Measurements from ENCODE around the gene CRYBA2. TPM values are rescaled to one million over a fixed set of nuclear protein-coding genes. Genes with fewer than 3 reads are reported as not detected.
A peak's percentile ranks its signal among the peaks of the same experiment; 100 is the strongest.

The CRYBA2 gene
- polyA plus RNA-seq, 1 donor = 13.3 TPM

DNA sequence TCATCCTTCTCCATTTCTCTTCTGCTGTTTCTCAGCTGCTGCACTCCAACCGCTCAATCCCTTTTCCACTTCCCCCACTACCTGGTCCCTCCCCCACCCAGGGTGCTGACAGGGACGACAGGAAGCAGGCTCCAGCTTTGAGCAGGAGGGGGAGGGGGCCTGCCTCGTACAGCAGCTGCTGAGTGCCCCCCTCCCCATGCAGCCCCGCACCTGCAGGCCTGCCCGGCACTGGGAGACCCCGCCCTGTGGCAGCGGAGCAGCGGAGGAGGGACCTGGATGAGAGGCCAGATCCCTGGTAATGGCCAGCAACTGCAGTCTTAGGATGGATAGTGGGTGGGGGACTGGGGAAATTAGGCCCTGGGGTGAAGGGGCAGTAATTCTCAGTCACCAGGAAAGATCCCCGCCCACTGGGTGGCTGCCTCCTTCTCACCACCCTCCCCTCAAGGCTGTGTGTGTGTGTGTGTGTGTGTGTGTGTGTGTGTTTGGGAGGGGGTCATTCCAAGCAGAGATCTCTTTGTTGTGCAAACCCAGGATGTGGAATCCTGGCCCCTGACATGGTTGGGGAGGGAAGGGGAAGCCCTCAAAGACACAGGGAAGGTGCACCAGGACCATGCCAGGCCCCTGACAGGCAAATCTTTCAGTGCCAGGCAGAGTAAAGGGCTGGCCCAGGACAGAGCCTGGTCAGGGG is 6.8 kb upstream of the CRYBA2 start:
- Histone ChIP-seq H3K27me3 (ENCODE audit: control insufficient read depth, insufficient read depth, low read length) (peaks cover 87% of the 10 kb centered on the region), H3K27ac (ENCODE audit: low read length) (peak overlapping the region; percentile 72), H3K4me3 (ENCODE audit: low read length) (peak overlapping the region; percentile 41), H3K9me3 (ENCODE audit: control insufficient read depth, low read depth, low read length) (no peaks in the 10 kb centered on the region), H3K4me1 (ENCODE audit: control insufficient read depth, insufficient read depth, low read length) (peaks cover 8% of the 10 kb centered on the region), H3K36me3 (ENCODE audit: control insufficient read depth, insufficient read depth, low read length) (no peaks in the 10 kb centered on the region)
- WGBS (ENCODE audit: insufficient coverage, low lambda C conversion rate) = no CpG with 5 or more reads among the region's 9 CpGs
- DNase-seq = peak in 1 of 2 donors; percentile 47

DNA sequence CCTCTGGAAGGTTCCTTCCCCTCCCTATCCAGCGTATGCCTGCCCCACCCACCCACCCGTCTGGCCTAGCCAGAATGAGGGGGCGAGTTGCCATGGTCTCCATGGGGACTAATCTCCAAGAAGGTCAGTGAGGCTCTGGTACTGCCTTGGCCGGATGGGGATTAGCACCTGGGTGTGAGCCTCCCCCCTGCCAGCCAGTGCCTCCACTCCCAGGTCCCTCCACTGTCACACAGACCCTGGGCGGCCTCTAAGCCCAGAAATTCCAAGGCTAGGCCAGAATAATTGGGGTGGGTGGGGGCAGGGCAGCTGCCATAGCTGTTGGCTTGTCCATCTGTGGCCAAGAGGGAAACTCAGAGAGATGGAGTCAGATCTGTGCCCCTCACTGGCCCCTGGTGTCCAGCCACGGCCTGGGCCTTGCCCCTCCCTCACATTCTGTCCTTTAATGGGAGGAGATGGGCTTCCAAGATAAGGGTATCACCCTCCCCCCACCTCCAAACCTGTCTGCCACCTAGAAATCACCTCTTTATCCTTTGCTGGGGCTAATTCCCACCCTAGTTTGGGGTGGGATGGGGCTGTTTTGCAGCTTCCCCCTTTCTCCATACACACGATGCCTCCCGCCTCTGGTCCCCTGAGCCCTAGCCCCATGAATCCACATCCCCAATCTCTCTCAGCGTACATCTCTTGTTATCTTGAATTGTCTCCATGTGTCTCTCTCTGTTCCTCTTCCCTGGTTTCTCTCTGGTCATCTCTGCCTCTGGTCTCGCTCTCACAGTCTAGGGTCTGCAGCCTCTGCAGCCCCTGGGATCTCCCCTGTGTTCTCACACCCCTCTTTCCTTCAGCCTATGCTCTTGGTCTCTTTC is 6.0 kb upstream of the CRYBA2 start:
- H3K9me3 ChIP-seq (ENCODE audit: control insufficient read depth, low read depth, low read length) = no peaks in the 10 kb centered on the region
- H3K4me3 ChIP-seq (ENCODE audit: low read length) = no peak overlapping the region
- no peak for DNase-seq
- H3K27me3 ChIP-seq (ENCODE audit: control insufficient read depth, insufficient read depth, low read length) = peaks cover 88% of the 10 kb centered on the region
- H3K27ac ChIP-seq (ENCODE audit: low read length) = no peak overlapping the region
- 52% methylated on average over 4 of the region's 10 CpGs for WGBS (ENCODE audit: insufficient coverage, low lambda C conversion rate)
- H3K4me1 ChIP-seq (ENCODE audit: control insufficient read depth, insufficient read depth, low read length) = peaks cover 10% of the 10 kb centered on the region
- H3K36me3 ChIP-seq (ENCODE audit: control insufficient read depth, insufficient read depth, low read length) = no peaks in the 10 kb centered on the region

DNA sequence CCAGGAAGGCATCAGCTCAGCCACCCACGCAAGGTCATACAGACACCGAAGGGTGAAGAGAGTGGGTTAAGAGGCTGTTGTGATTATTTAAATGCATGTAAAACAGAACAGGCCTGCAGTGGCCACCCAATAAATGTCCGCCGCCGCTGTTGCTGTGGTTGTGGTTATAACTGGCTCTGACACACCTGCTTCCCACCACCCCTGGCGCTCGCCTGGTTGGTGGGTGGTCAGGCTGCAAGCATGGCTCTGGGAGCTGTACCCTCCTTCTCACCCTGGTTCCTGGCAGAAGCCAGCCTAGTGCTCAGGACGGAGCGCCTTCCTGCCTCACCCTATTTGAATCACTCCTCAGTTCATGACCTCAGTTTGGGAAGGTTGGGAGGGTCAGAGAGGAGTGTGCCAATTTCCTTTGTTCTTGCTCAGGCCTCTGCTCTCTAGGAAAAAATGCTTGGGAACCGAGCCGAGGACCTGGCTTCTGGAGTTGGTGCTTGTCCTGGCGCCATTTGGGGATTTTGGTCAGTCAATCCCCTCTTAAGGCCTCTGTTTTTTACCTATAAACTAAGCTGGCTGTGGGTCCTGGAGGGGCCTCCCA is 5.3 kb upstream of the CRYBA2 start:
- Histone ChIP-seq H3K9me3 (ENCODE audit: control insufficient read depth, low read depth, low read length) (peaks cover 5% of the 10 kb centered on the region), H3K27me3 (ENCODE audit: control insufficient read depth, insufficient read depth, low read length) (peaks cover 88% of the 10 kb centered on the region), H3K4me1 (ENCODE audit: control insufficient read depth, insufficient read depth, low read length) (peaks cover 17% of the 10 kb centered on the region), H3K4me3 (ENCODE audit: low read length) (no peak overlapping the region), H3K27ac (ENCODE audit: low read length) (no peak overlapping the region), H3K36me3 (ENCODE audit: control insufficient read depth, insufficient read depth, low read length) (no peaks in the 10 kb centered on the region)
- WGBS (ENCODE audit: insufficient coverage, low lambda C conversion rate) = no CpG with 5 or more reads among the region's 12 CpGs
- DNase-seq = no peak

DNA sequence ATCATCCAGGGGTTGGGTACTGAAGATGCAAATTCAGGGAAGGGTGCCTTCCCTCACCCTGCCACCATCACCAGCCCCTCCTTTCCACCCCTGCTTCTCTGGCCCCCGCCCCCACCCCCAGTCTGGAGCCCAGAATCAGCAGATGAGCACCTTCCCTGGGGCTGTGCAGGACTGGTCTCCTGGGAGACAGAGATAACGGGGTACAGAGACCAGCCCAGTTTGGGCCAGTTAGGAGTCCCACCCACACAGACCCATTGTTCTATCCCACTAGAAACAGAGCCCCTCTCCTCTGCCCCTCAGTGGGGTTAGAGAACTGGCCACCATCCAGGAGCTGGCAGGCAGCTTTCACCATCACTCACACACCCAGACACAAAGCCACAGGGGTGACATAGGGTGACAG is 4.5 kb upstream of the CRYBA2 start:
- Histone ChIP-seq H3K9me3 (ENCODE audit: control insufficient read depth, low read depth, low read length) (peaks cover 11% of the 10 kb centered on the region), H3K27me3 (ENCODE audit: control insufficient read depth, insufficient read depth, low read length) (peaks cover 88% of the 10 kb centered on the region), H3K27ac (ENCODE audit: low read length) (no peak overlapping the region), H3K4me3 (ENCODE audit: low read length) (no peak overlapping the region), H3K36me3 (ENCODE audit: control insufficient read depth, insufficient read depth, low read length) (no peaks in the 10 kb centered on the region), H3K4me1 (ENCODE audit: control insufficient read depth, insufficient read depth, low read length) (peaks cover 18% of the 10 kb centered on the region)
- DNase-seq = no peak
- WGBS (ENCODE audit: insufficient coverage, low lambda C conversion rate) = no CpG with 5 or more reads among the region's 2 CpGs

DNA sequence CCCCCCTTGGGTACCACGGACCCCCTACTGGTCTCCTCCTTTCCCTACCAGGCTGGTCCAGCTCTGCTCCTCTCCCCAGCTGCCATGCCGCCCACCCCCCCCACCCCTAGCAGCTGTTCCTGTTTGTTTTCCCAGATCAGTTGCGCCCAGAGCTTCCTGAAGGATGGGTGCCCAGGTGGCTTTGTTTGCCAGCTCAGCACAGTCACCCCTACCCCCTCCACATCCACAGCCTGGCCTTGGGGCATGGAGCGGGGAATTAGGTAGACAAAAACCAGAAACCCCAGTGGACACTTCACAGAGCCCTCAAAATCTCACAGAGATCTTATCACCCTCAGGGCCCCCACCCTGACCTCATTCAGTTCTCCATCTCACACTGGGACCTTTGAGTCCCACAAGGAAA is 3.7 kb upstream of the CRYBA2 start:
- Histone ChIP-seq H3K27ac (ENCODE audit: low read length) (peak overlapping the region; percentile 15), H3K27me3 (ENCODE audit: control insufficient read depth, insufficient read depth, low read length) (peaks cover 88% of the 10 kb centered on the region), H3K4me1 (ENCODE audit: control insufficient read depth, insufficient read depth, low read length) (peaks cover 16% of the 10 kb centered on the region), H3K4me3 (ENCODE audit: low read length) (no peak overlapping the region), H3K9me3 (ENCODE audit: control insufficient read depth, low read depth, low read length) (peaks cover 12% of the 10 kb centered on the region), H3K36me3 (ENCODE audit: control insufficient read depth, insufficient read depth, low read length) (no peaks in the 10 kb centered on the region)
- DNase-seq = peak in 1 of 2 donors; percentile 32
- no CpG with 5 or more reads among the region's 4 CpGs for WGBS (ENCODE audit: insufficient coverage, low lambda C conversion rate)

DNA sequence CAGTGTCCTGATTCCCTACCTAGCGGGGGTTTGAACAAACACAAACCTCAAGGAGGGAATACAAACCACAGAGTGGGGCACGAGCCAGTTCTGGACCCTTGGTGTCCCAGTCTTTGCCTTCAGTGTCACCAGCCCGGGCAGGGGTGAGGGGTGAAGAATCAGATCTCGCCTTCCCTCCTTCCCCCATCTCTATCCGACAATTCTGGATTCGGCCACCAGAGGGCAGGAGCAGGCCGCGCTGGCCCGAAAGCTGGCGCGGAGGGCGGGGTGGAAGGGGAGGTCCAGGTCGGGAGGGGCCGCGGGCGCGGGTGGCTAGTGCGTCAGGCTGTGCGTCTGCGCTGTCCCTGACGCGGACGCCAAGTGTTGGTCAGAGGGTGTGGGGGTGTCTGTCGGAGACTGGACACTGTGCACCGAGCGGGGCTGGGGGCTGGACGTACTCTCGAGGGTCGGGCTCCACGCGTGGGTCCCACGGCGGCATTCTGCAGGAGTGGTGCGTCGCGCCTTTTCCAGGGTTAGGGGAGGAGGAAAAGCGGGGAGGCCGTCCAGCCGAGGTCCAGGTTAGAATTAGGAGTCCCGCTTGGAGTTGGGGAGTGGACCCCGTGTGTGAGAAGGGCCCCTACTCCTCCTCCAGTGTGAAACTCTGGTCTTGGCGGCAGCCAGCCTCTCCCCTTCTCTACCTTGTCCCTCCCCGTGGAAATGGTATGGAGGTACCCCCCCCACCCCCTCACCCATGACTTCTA is 2.9 kb upstream of the CRYBA2 start:
- Histone ChIP-seq H3K4me1 (ENCODE audit: control insufficient read depth, insufficient read depth, low read length) (peaks cover 16% of the 10 kb centered on the region), H3K36me3 (ENCODE audit: control insufficient read depth, insufficient read depth, low read length) (no peaks in the 10 kb centered on the region), H3K4me3 (ENCODE audit: low read length) (peak overlapping the region; percentile 27), H3K27ac (ENCODE audit: low read length) (no peak overlapping the region), H3K27me3 (ENCODE audit: control insufficient read depth, insufficient read depth, low read length) (peaks cover 88% of the 10 kb centered on the region), H3K9me3 (ENCODE audit: control insufficient read depth, low read depth, low read length) (peaks cover 12% of the 10 kb centered on the region)
- peak; percentile 78 to 80 for DNase-seq
- whole genome bisulfite sequencing (ENCODE audit: insufficient coverage, low lambda C conversion rate) = no CpG with 5 or more reads among the region's 43 CpGs

DNA sequence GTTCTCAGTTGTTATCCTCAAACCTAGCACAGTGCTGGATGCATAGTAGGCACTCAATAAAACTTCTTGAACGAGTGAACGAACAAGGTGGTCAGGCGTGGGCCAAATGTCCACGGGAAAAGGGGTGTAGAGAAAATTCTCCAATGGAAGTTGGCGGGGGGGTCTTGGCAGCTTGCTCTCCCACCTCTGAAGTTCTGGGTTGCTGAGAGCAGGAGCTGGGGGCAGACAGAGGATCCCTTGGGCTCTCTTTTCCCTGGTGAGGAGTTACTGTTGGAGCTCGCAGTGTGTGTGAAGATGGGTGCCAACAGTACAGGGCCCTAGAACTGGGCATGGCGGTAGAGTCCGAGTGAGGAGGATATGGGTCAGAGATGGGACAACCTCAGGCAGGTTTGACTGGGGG is 2.3 kb upstream of the CRYBA2 start:
- peaks cover 12% of the 10 kb centered on the region for H3K9me3 ChIP-seq (ENCODE audit: control insufficient read depth, low read depth, low read length)
- peaks cover 88% of the 10 kb centered on the region for H3K27me3 ChIP-seq (ENCODE audit: control insufficient read depth, insufficient read depth, low read length)
- no peak overlapping the region for H3K27ac ChIP-seq (ENCODE audit: low read length)
- H3K4me3 ChIP-seq (ENCODE audit: low read length) = no peak overlapping the region
- no peak for DNase-seq
- peaks cover 16% of the 10 kb centered on the region for H3K4me1 ChIP-seq (ENCODE audit: control insufficient read depth, insufficient read depth, low read length)
- no CpG with 5 or more reads among the region's 8 CpGs for WGBS (ENCODE audit: insufficient coverage, low lambda C conversion rate)
- H3K36me3 ChIP-seq (ENCODE audit: control insufficient read depth, insufficient read depth, low read length) = no peaks in the 10 kb centered on the region

DNA sequence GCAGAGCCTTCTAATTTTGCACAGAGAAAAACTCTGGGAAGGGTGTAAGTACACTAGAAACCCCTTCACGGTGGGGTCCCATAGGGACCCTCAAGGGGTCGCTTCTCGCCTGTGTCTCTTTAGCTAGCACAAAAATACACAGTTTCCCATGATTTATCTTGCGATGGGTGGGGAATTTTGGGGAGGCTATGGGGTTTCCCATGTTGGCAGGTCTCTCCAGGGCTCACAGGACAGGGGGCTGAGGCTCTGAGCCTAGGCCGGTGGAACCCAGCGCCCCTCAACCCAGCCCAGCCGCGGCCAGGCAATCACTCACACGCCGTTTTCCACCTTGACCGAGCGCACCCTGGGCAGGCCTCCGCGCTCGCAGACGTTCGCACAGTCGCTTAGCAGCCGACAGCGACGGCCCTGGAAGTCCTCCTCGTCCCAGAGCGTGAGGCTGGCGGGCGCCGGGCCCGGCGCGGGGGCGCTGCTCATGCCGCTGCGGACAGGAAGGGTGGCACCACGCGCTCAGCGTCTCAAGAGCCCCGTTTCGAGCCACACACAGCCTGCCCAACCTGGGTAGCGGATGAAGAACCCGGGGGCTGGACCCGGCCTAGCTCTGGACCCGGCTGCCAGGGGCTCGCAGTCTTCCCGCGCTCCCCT is 398 bp downstream of the CRYBA2 start:
- H3K27ac ChIP-seq (ENCODE audit: low read length) = no peak overlapping the region
- no CpG with 5 or more reads among the region's 44 CpGs for WGBS (ENCODE audit: insufficient coverage, low lambda C conversion rate)
- H3K36me3 ChIP-seq (ENCODE audit: control insufficient read depth, insufficient read depth, low read length) = no peaks in the 10 kb centered on the region
- H3K4me1 ChIP-seq (ENCODE audit: control insufficient read depth, insufficient read depth, low read length) = peaks cover 16% of the 10 kb centered on the region
- DNase-seq = peak in 1 of 2 donors; percentile 29
- H3K4me3 ChIP-seq (ENCODE audit: low read length) = peak overlapping the region; percentile 5
- peaks cover 94% of the 10 kb centered on the region for H3K27me3 ChIP-seq (ENCODE audit: control insufficient read depth, insufficient read depth, low read length)
- peaks cover 12% of the 10 kb centered on the region for H3K9me3 ChIP-seq (ENCODE audit: control insufficient read depth, low read depth, low read length)

DNA sequence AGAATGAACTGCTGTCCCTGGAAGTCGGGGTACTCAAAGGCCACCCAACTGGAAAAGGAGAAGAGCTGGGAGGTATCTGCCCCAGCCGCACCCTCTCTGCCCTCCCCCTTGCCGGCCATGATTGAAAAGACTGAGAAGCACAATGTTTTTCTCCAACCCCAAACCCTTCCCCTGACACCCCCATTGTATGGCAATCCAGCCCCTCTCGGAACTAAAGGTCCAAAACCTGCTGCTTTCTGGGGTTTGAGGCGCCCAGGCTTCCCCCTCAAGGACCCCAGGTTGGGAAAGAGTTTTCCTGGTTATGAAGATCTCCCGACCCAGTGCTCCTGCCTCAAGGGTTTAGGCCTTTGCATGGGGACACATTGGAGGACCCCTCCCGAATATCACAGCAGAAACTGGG is 1.0 kb downstream of the CRYBA2 start:
- Histone ChIP-seq H3K4me3 (ENCODE audit: low read length) (no peak overlapping the region), H3K27ac (ENCODE audit: low read length) (no peak overlapping the region), H3K36me3 (ENCODE audit: control insufficient read depth, insufficient read depth, low read length) (no peaks in the 10 kb centered on the region), H3K4me1 (ENCODE audit: control insufficient read depth, insufficient read depth, low read length) (peaks cover 16% of the 10 kb centered on the region), H3K27me3 (ENCODE audit: control insufficient read depth, insufficient read depth, low read length) (peaks cover 98% of the 10 kb centered on the region), H3K9me3 (ENCODE audit: control insufficient read depth, low read depth, low read length) (peaks cover 12% of the 10 kb centered on the region)
- WGBS (ENCODE audit: insufficient coverage, low lambda C conversion rate) = no CpG with 5 or more reads among the region's 7 CpGs
- DNase-seq = no peak
